Stimulated activated CD4-positive, alpha-beta T cell treated with anti-CD3 and anti-CD28 coated beads, TNF-alpha, amount 100 ng/mL, for 48 hours (primary cell): ENCODE measurements around the gene TOX2.

ENCODE experiments used
- DNase-seq, 3 donors: peaks; one replicate each; pipeline ENCODE4 v3.0.0-alpha.2; 2020; ENCODE audit warnings: low read depth in 3 of 3

The TOX2 gene

GRCh38 chr20:44019638-44020335 is 105.1 kb downstream of the TOX2 start:
- DNase-seq, result no peak

GRCh38 chr20:44020406-44021148 is 105.9 kb downstream of the TOX2 start:
- DNase-seq, result no peak

GRCh38 chr20:44021186-44021585 is 106.5 kb downstream of the TOX2 start:
- no peak for DNase-seq

GRCh38 chr20:44021900-44022299 is 107.2 kb downstream of the TOX2 start:
- no peak for DNase-seq

- no peak for DNase-seq
These were observed 107.8 kb downstream of the TOX2 start for GRCh38 chr20:44022464-44022863.

GRCh38 chr20:44023515-44024371 is 109.1 kb downstream of the TOX2 start:
- no peak for DNase-seq

GRCh38 chr20:44024820-44025580 is 110.3 kb downstream of the TOX2 start:
- no peak for DNase-seq

- DNase-seq, result no peak
These were observed 111.1 kb downstream of the TOX2 start for GRCh38 chr20:44025756-44026155.

- no peak for DNase-seq
These were observed 112.1 kb downstream of the TOX2 start for GRCh38 chr20:44026647-44027342.

GRCh38 chr20:44027343-44028002 is 112.8 kb downstream of the TOX2 start:
- no peak for DNase-seq

- DNase-seq, result no peak
These were observed 113.5 kb downstream of the TOX2 start for GRCh38 chr20:44028003-44028730.

- peak in 1 of 3 donors; percentile 25 for DNase-seq
These were observed 114.5 kb downstream of the TOX2 start for GRCh38 chr20:44028868-44029847.

- no peak for DNase-seq
These were observed 115.2 kb downstream of the TOX2 start for GRCh38 chr20:44029848-44030230.

GRCh38 chr20:44030394-44030793 is 115.7 kb downstream of the TOX2 start:
- no peak for DNase-seq

- no peak for DNase-seq
These were observed 116.4 kb downstream of the TOX2 start for GRCh38 chr20:44031001-44031574.

- no peak for DNase-seq
These were observed 117.3 kb downstream of the TOX2 start for GRCh38 chr20:44031781-44032582.

GRCh38 chr20:44032583-44033331 is 118.1 kb downstream of the TOX2 start:
- DNase-seq, result no peak
